Ectodermal cell (in vitro differentiated cells): ENCODE measurements around the gene RXFP3.
A peak's percentile ranks its signal among the peaks of the same experiment; 100 is the strongest.

Experiments used
- H3K27ac ChIP-seq: 2 replicates; pipeline ENCODE4 v1.7.0; 2013; ENCODE audit warnings: mild to moderate bottlenecking, low read depth, low read length; ENCODE audit not compliant: insufficient read depth, poor library complexity, severe bottlenecking
- H3K27me3 ChIP-seq: 2 replicates; pipeline ENCODE4 v1.7.0; 2013; ENCODE audit warnings: mild to moderate bottlenecking, low read length; ENCODE audit not compliant: insufficient read depth, control insufficient read depth, poor library complexity, severe bottlenecking
- H3K36me3 ChIP-seq: one replicate; pipeline ENCODE4 v1.7.0; 2013; ENCODE audit warnings: low read length; ENCODE audit not compliant: control insufficient read depth, insufficient read depth
- H3K4me1 ChIP-seq: one replicate; pipeline ENCODE4 v1.7.0; 2013; ENCODE audit warnings: low read length; ENCODE audit not compliant: control insufficient read depth, insufficient read depth
- H3K4me3 ChIP-seq: 2 replicates; pipeline ENCODE4 v1.7.0; 2013; ENCODE audit warnings: low read depth, low read length, control low read depth; ENCODE audit not compliant: insufficient read depth
- H3K9me3 ChIP-seq: 2 replicates; pipeline ENCODE4 v1.7.0; 2013; ENCODE audit warnings: mild to moderate bottlenecking, low read length, moderate library complexity; ENCODE audit not compliant: control insufficient read depth
- WGBS, 2 experiments: methylation state at CpG; one replicate each; pipeline ENCODE4 v1.1.7; 2013; ENCODE audit warnings: missing lambda C conversion rate in 2 of 2; 5-methylcytosine and 5-hydroxymethylcytosine counted together

Gene RXFP3

DNA sequence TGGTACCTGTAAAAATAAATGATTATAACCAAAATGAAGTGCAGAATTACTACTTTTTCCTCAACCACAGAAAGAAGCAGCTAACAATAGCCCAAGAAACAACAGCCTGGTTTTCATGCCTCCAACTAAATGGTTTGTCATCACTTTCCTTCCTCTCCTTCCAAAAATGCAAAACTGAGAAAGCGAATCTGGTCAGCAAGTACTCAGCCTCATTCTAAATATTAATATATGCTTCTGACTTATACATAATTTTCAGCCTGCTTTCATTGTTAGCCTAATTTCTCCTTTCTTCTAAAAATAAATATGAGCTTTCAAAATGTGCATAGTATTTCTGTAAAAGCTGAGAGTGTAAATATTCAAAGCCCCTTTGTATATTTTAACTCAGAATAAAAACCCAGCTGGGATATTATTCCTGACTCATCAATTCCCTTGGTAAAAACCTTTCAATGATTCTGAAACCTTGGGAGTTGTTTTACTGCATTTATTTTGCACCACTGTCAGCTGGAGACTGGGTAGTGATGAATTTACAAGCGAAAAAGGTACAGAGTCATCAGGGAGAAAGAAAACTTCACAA, 21.5 kb downstream of the RXFP3 start:
- H3K4me1 ChIP-seq: no peaks in the 10 kb centered on the region
- no peak overlapping the region for H3K27ac ChIP-seq
- H3K36me3 ChIP-seq: no peaks in the 10 kb centered on the region
- WGBS, 2 experiments: 71 to 100% methylated on average over 1 to 2 of the region's 2 CpGs
- H3K4me3 ChIP-seq: no peak overlapping the region
- H3K9me3 ChIP-seq: peaks cover 3% of the 10 kb centered on the region
- no peaks in the 10 kb centered on the region for H3K27me3 ChIP-seq

DNA sequence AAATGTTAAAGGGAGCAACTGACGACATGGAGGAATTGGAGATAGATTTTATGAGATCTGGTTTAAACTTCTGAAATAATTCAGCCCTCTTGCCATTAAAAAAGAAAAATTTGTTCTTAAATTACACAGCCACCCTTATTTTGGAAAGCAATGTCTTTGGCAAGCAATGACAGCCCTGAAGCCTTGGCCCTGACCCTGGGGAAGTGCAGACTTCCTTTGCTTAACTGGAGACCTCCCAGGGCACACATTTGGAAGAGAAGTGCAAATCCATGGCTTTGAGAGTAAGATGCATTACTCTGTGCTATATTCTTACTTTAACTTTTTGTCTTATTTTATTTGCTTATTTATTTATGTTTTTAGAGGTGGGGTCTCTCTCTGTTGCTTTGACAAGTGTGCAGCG, 22.0 kb downstream of the RXFP3 start:
- Histone ChIP-seq H3K4me1 (no peaks in the 10 kb centered on the region), H3K27me3 (no peaks in the 10 kb centered on the region), H3K9me3 (peaks cover 3% of the 10 kb centered on the region), H3K36me3 (no peaks in the 10 kb centered on the region), H3K4me3 (no peak overlapping the region), H3K27ac (no peak overlapping the region)
- WGBS, 2 experiments: 40 to 86% methylated on average over 1 to 2 of the region's 2 CpGs

DNA sequence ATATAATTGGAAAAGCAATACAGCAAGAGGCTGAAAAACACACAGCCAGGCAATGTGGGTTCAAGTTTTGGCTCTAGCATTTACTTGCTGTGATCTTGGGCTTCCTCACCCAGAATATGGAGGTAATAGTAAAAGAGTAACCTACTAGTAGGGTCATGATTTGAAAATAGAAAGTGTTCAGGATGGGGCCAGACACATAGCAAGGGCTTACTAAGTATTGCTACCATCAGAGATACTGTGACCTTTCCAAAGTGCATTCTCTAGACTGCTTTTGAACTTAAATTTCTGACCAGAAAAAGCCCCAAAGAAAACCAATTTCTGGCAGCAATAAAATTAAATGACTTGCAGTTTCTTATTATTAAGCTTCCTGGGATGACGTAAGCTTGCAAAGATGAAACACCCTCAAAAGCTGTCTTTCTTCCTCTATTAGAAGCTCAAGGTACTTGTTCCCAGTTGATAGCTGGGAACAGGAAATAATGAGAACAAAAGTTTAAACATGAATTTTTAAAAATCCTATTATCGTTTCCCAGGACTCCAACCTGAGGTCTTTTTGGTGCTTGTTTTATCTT, 28.0 kb downstream of the RXFP3 start:
- H3K9me3 ChIP-seq: no peaks in the 10 kb centered on the region
- H3K4me1 ChIP-seq: no peaks in the 10 kb centered on the region
- H3K4me3 ChIP-seq: no peak overlapping the region
- H3K27me3 ChIP-seq: no peaks in the 10 kb centered on the region
- WGBS, 2 experiments: 98 to 100% methylated on average over 2 of the region's 2 CpGs
- no peak overlapping the region for H3K27ac ChIP-seq
- H3K36me3 ChIP-seq: no peaks in the 10 kb centered on the region

DNA sequence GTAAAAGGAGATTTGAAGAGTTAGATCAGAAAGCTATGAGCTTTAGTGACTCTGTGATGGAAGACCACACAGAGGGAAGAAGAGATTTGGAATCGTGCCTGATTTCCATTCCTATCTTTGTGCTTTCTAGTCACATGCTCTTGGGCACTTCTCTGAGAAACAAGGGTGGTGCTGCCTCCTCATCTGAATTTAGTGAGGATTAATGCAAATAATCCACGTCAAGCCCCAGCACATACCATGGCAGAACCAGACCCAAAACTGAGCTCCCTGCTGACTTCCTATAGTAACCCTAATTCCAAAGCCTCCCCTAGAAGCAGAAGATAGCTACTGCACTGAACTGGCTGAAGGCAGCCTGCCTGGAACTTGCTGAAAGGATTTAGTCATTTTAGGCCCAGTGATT, 30.6 kb downstream of the RXFP3 start:
- no peaks in the 10 kb centered on the region for H3K36me3 ChIP-seq
- H3K27ac ChIP-seq: no peak overlapping the region
- no peak overlapping the region for H3K4me3 ChIP-seq
- 71 to 73% methylated on average over 2 of the region's 2 CpGs for WGBS, 2 experiments
- no peaks in the 10 kb centered on the region for H3K4me1 ChIP-seq
- no peaks in the 10 kb centered on the region for H3K27me3 ChIP-seq
- no peaks in the 10 kb centered on the region for H3K9me3 ChIP-seq

DNA sequence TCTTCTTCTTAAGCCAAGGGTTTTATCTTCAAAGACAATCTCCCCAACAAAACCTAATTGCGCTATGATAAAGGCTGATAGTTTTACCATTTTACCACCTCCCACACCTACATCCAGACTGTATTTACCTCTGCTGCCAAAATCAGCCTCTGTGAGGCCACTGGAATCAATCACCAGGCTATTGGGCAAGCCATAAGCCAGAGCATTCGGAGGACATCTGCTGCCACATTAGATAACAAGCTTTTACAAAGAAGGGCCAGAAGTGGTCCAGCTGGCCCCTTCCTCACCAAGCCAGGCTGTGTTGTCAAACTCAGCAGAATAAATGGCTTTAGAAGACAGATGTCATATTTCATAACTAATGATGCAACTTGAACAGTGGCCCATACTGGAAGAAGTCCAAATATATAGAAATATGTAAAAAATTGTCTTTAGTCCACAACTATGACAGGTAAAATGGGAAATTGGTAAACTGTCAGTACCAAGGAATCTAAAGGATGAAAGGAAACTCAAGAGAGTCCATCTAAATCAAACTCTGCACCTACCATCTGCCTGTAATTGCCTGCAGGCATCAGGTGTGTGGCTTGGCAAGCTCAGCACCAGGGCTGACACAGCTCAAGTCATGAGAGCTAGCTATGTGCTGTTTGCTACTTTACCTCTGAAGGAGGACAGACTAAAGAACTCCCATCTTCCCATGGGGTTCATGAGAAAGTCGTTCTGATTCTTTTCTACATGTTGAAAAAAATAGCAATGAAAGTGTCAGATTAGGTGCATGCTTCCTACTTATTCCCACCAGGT, 32.2 kb downstream of the RXFP3 start:
- 92 to 100% methylated on average over 2 to 3 of the region's 3 CpGs for WGBS, 2 experiments
- Histone ChIP-seq H3K27me3 (no peaks in the 10 kb centered on the region), H3K27ac (no peak overlapping the region), H3K9me3 (no peaks in the 10 kb centered on the region), H3K4me1 (no peaks in the 10 kb centered on the region), H3K36me3 (no peaks in the 10 kb centered on the region), H3K4me3 (no peak overlapping the region)

DNA sequence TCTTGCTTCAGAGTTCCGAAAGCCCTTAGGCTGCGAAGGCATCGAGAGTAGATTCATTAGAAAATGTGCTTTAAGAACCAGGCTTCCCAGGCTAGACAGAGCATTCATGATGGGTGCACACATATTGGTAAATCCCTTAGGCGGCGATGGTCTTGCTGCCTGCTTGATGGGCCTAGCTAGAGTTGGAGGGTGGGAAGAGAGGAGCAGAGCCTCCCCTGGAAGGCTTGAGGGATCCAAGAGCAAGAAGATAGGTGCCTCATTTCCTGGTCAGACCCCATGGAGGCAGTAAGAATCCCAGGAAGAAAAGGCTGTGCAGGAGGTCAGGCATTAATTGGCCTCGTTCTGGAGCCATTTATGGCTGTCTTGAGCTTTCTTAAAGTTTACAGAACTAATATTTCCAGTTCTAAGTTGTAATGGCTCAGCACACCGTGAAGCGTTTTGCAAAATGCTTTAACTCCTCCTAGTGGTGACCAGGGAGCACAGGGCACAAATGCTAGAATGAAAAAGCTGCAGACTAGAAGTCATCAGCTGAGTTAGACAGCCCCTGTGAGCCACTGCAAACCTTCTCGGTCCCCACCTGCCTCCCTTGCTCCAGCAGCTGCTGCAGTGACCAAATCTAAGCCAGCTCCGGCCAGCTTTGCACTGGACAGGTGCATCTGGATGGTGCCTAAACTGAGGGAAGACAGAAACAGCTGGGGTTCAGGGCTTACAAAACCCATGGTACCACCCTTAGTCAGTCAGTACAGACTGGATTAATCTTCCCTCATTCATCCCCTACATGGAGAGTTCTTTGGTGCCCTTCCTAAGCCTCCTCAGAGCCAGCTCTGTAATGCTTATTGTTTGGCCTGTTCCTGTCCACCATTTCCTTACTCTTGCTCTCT, 33.6 kb downstream of the RXFP3 start:
- Histone ChIP-seq H3K9me3 (no peaks in the 10 kb centered on the region), H3K4me3 (no peak overlapping the region), H3K27me3 (no peaks in the 10 kb centered on the region), H3K4me1 (no peaks in the 10 kb centered on the region), H3K36me3 (no peaks in the 10 kb centered on the region), H3K27ac (no peak overlapping the region)
- WGBS, 2 experiments: 61 to 62% methylated on average over 10 of the region's 10 CpGs

DNA sequence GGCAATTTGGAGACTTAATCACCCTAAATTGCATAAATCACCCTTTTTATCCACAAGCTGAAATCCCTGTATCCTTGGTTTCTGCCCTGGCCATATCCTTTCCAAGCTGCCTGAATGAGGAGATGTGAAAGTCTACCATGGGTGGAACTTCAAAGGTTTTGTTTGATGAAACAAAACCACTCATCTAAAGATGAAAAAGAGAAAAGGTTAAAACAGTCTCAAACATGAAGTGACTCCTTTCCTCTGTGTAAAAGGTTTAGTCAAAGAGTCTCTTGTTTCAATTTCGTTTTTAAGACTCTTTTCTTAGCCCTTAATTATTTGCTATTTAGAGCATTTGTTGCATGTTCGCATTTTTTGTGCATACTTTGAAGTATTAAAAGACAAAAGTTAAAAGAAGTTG, 37.1 kb downstream of the RXFP3 start:
- H3K36me3 ChIP-seq: no peaks in the 10 kb centered on the region
- peak overlapping the region; percentile 8 for H3K27ac ChIP-seq
- no peak overlapping the region for H3K4me3 ChIP-seq
- H3K27me3 ChIP-seq: no peaks in the 10 kb centered on the region
- peaks cover 6% of the 10 kb centered on the region for H3K4me1 ChIP-seq
- WGBS, 2 experiments: 91% methylated on average over 2 of the region's 2 CpGs; no CpG with 5 or more reads in 1 of the 2 experiments
- no peaks in the 10 kb centered on the region for H3K9me3 ChIP-seq

DNA sequence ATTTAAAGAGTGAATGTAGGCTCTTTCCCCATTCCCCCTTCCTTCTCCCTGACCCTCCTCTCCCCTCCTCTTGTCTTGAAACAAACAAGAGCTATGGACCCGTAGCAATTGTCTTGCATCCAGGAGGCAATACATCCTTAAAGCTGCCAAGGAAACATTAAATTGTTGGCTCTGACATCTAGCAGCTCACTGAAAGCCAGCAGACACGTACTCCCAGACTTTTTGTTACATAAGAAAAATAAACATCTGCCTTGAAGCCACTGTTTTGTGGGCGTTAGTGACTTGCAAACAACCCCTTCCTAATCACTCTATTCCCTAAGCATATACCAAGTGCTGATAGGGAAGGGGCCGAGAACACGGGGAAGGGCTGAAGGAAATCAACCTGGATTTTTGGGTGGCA, 39.7 kb downstream of the RXFP3 start:
- H3K27me3 ChIP-seq: no peaks in the 10 kb centered on the region
- WGBS, 2 experiments: 69 to 74% methylated on average over 5 of the region's 5 CpGs
- no peak overlapping the region for H3K27ac ChIP-seq
- no peaks in the 10 kb centered on the region for H3K9me3 ChIP-seq
- no peaks in the 10 kb centered on the region for H3K36me3 ChIP-seq
- H3K4me1 ChIP-seq: peaks cover 6% of the 10 kb centered on the region
- no peak overlapping the region for H3K4me3 ChIP-seq

DNA sequence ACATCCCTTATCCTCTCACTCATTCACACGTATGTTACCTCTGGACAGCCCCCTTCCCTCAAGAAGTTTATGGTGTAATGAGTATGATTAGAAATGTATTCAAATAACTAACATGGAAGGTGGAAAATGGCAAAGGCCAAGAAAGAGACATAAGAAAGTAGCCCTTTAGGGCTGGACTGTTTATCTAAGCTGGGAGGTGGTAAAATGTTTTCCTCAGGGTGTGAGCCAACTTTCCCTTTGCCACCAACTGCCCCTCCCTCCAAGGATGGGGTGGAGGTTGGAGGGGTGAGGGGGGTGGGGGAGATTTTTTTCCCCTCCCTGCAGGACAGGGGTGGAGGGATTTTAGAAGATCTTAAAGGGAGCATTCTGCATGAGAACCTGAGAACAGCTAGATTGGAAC, 40.1 kb downstream of the RXFP3 start:
- H3K9me3 ChIP-seq: no peaks in the 10 kb centered on the region
- no peak overlapping the region for H3K4me3 ChIP-seq
- H3K36me3 ChIP-seq: no peaks in the 10 kb centered on the region
- no peaks in the 10 kb centered on the region for H3K27me3 ChIP-seq
- no CpG with 5 or more reads among the region's 1 CpG for WGBS, 2 experiments
- peaks cover 6% of the 10 kb centered on the region for H3K4me1 ChIP-seq
- H3K27ac ChIP-seq: no peak overlapping the region

DNA sequence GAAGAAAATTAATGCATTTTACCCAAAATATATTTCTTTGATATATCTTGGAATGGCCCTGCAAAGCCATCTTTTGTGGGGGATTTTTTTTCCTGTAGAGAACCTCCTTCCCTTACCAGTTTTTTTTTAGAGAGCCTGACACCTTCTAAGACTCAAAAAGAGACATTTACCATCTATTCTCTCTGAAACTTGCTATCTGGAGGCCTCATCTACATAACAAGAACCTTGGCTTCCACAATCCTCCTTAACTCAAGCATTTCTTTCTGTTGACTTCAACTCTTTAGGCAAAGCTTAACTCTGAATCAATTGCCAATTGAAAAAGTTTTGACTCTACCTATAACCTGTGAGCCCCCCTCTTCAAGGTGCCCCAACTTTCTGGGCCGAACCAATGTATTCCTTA, 42.1 kb downstream of the RXFP3 start:
- Histone ChIP-seq H3K36me3 (no peaks in the 10 kb centered on the region), H3K4me3 (no peak overlapping the region), H3K27ac (no peak overlapping the region), H3K9me3 (no peaks in the 10 kb centered on the region), H3K4me1 (peaks cover 6% of the 10 kb centered on the region), H3K27me3 (no peaks in the 10 kb centered on the region)
- WGBS, 2 experiments: 79 to 85% methylated on average over 1 of the region's 1 CpG
